Prostate gland (tissue), 2 donors: Measurements from ENCODE around the gene SPATA3. TPM values are rescaled to one million over a fixed set of nuclear protein-coding genes. Genes with fewer than 3 reads are reported as not detected.
A peak's percentile ranks its signal among the peaks of the same experiment; 100 is the strongest.

Source experiments
- DNase-seq: peaks from one replicate; pipeline ENCODE4 v3.0.0-alpha.2; 2019; ENCODE audit warnings: low spot score
- H3K27ac ChIP-seq, 2 donors: fragments of 200-600 bp; sonication (generic); 2 replicates each; pipeline ENCODE4 v1.5.1; 2017 to 2019
- H3K27me3 ChIP-seq: fragments of 200-600 bp; sonication (generic); replicated peaks from 2 replicates; pipeline ENCODE4 v1.5.1; 2019; ENCODE audit not compliant: insufficient read depth
- H3K36me3 ChIP-seq, 2 donors: fragments of 200-600 bp; sonication (generic); 1 replicate in 1 of 2; 2 replicates in 1 of 2; pipeline versions ENCODE4 v1.5.1 to v1.8.1; 2017 to 2019
- H3K4me1 ChIP-seq: fragments of 200-600 bp; sonication (generic); replicated peaks from 2 replicates; pipeline ENCODE4 v1.5.1; 2019
- H3K4me3 ChIP-seq, 2 donors: fragments of 200-600 bp; sonication (generic); 2 replicates each; pipeline ENCODE4 v1.5.1; 2017 to 2019
- H3K9me3 ChIP-seq: fragments of 200-600 bp; sonication (generic); 2 replicates; pipeline ENCODE4 v1.5.1; 2017
- CTCF ChIP-seq, 4 experiments: fragments of 200-600 bp in 2 of 4; fragments of 450-650 bp in 2 of 4; sonication (generic) in 2 of 4; IDR thresholded peaks; 1 replicate in 3 of 4; 2 replicates in 1 of 4; pipeline ENCODE4 v1.5.1; 2016 to 2019; ENCODE audit warnings: antibody characterized with exemption in 4 of 4, mild to moderate bottlenecking in 2 of 4, moderate library complexity in 2 of 4
- POLR2A ChIP-seq: fragments of 450-650 bp; IDR thresholded peaks from one replicate; pipeline ENCODE4 v1.6.1; 2016; ENCODE audit warnings: antibody characterized with exemption, mild to moderate bottlenecking
- POLR2AphosphoS5 ChIP-seq: sonication (generic); formaldehyde crosslinking; IDR thresholded peaks from one replicate; pipeline ENCODE4 v1.6.1; 2017; ENCODE audit warnings: antibody characterized with exemption
- WGBS: methylation state at CpG from one replicate; pipeline ENCODE4 v1.1.5; 2018; 5-methylcytosine and 5-hydroxymethylcytosine counted together
- intact Hi-C: fragments of 100-400 bp; cut with DNase I; formaldehyde crosslinking; loops from one replicate; pipeline ENCODE4 v1.14.2; 2022
- total RNA-seq, 2 donors: library from RNA; depleted of rRNA; stranded (reverse); fragments of >200 nt; gene quantifications; one replicate each; pipeline ENCODE4 v1.1.0, GENCODE V29; 2016

The SPATA3 gene
- total RNA-seq, 2 donors from 2014 or later = 1.8 TPM; not detected in 1

GRCh38 chr2:231051116-231051515, 55.2 kb downstream of the SPATA3 start:
- no peaks in the 10 kb centered on the region for H3K36me3 ChIP-seq
- TF ChIP-seq CTCF (IDR thresholded peaks at IDR 0.05) (no peak), POLR2A (no peak), POLR2AphosphoS5 (no peak)
- H3K4me3 ChIP-seq = no peak overlapping the region
- no peak overlapping the region for H3K27ac ChIP-seq
- no peaks in the 10 kb centered on the region for H3K9me3 ChIP-seq
- WGBS = 79% methylated on average over 5 of the region's 5 CpGs
- intact Hi-C loops = no loop called here
- no peaks in the 10 kb centered on the region for H3K27me3 ChIP-seq
- H3K4me1 ChIP-seq = peaks cover 4% of the 10 kb centered on the region
- DNase-seq = no peak

GRCh38 chr2:231052494-231053451, 56.9 kb downstream of the SPATA3 start:
- Histone ChIP-seq H3K36me3 (no peaks in the 10 kb centered on the region), H3K4me3 (peak overlapping the region; percentile 39 to 43), H3K4me1 (peaks cover 4% of the 10 kb centered on the region), H3K9me3 (no peaks in the 10 kb centered on the region), H3K27me3 (no peaks in the 10 kb centered on the region), H3K27ac (peak overlapping the region in 1 of 2 donors; percentile 27)
- WGBS = 8% methylated on average over 53 of the region's 62 CpGs
- DNase-seq = peak; percentile 68
- TF ChIP-seq CTCF (IDR thresholded peaks at IDR 0.05) (peak; percentile 50 to 87 (median 79)), POLR2A (no peak), POLR2AphosphoS5 (peak; percentile 63)
- intact Hi-C loops = loop anchor here (2.0 kb wide), 1 partner anchor 228 kb away; no protein-coding TSS in a partner anchor

GRCh38 chr2:231053846-231054245, 57.9 kb downstream of the SPATA3 start:
- no peak overlapping the region for H3K27ac ChIP-seq
- intact Hi-C loops = loop anchor here (2.0 kb wide), 1 partner anchor 229 kb away; no protein-coding TSS in a partner anchor
- no peak for DNase-seq
- no peak for TF ChIP-seq POLR2A
- no peak for TF ChIP-seq CTCF (IDR thresholded peaks at IDR 0.05)
- no peaks in the 10 kb centered on the region for H3K9me3 ChIP-seq
- no peaks in the 10 kb centered on the region for H3K27me3 ChIP-seq
- H3K4me3 ChIP-seq = no peak overlapping the region
- peaks cover 4% of the 10 kb centered on the region for H3K4me1 ChIP-seq
- 88% methylated on average over 6 of the region's 6 CpGs for WGBS
- H3K36me3 ChIP-seq = no peaks in the 10 kb centered on the region

GRCh38 chr2:231056453-231057416, 60.8 kb downstream of the SPATA3 start, which contains the start of gene PSMD1:
TSS of gene PSMD1 (plus strand) at chr2:231056867. CDS start at chr2:231057026, 159 bp downstream.
- intact Hi-C loops = no loop called here
- Histone ChIP-seq H3K9me3 (no peaks in the 10 kb centered on the region), H3K4me1 (no peaks in the 10 kb centered on the region), H3K36me3 (no peaks in the 10 kb centered on the region), H3K27ac (peak within 1 kb of the TSS; percentile 87 to 93), H3K27me3 (no peaks in the 10 kb centered on the region), H3K4me3 (peak within 1 kb of the TSS; percentile 68 to 69)
- DNase-seq = peak; percentile 87
- WGBS = under 1% methylated on average over 63 of the region's 73 CpGs
- TF ChIP-seq CTCF (IDR thresholded peaks at IDR 0.05) (peak; percentile 93 to 97 (median 95)), POLR2AphosphoS5 (peak; percentile 91), POLR2A (no peak)
